HEK293 (cell line): Measurements from ENCODE around the gene LRP1.

Experiments
- CTCF ChIA-PET: fragments of 350-600 bp; formaldehyde crosslinking; extraction: SDS; loops from one replicate; lab custom pipeline; 2021; ENCODE audit warnings: antibody characterized with exemption; lab: Yijun Ruan, JAX
- POLR2A ChIA-PET: fragments of 300-600 bp; formaldehyde crosslinking; extraction: SDS; loops from one replicate; lab custom pipeline; 2020; ENCODE audit warnings: antibody characterized with exemption, inconsistent platforms; lab: Yijun Ruan, JAX
- H3K27ac ChIP-seq: fragments of 200-500 bp; sonication (Bioruptor generic); 2 replicates; pipeline ENCODE4 v1.5.1; 2014; ENCODE audit warnings: low read depth, low read length, control low read depth, inconsistent platforms; ENCODE audit errors: extremely low read depth
- H3K36me3 ChIP-seq, 2 experiments: fragments of 200-500 bp in 1 of 2; sonication (Bioruptor generic) in 1 of 2; 1 replicate in 1 of 2; 2 replicates in 1 of 2; pipeline ENCODE4 v1.5.1; 2014 to 2017; ENCODE audit warnings: inconsistent platforms in 2 of 2, low read length in 2 of 2; ENCODE audit not compliant: control insufficient read depth in 2 of 2, insufficient read depth in 1 of 2
- H3K4me1 ChIP-seq: fragments of 200-500 bp; sonication (Bioruptor generic); 2 replicates; pipeline ENCODE4 v1.5.1; 2014; ENCODE audit warnings: mild to moderate bottlenecking, low read length, inconsistent platforms; ENCODE audit not compliant: control insufficient read depth, insufficient read depth
- H3K4me3 ChIP-seq: 2 replicates; pipeline ENCODE4 v1.5.1; 2011; ENCODE audit warnings: low read depth, mild to moderate bottlenecking, control low read depth, low read length, moderate library complexity
- H3K9me3 ChIP-seq: fragments of 200-500 bp; sonication (Bioruptor generic); 2 replicates; pipeline ENCODE4 v1.5.1; 2014; ENCODE audit warnings: low read depth, low read length, inconsistent platforms; ENCODE audit not compliant: control insufficient read depth, insufficient read depth
- EGR2 ChIP-seq: fragments of 450-650 bp; formaldehyde crosslinking; IDR thresholded peaks from 2 replicates; pipeline ENCODE4 v1.5.1; 2016; ENCODE audit warnings: low read depth, missing biosample characterization, missing genetic modification characterization
- HIC1 ChIP-seq: fragments of 450-650 bp; formaldehyde crosslinking; IDR thresholded peaks from 2 replicates; pipeline ENCODE4 v1.5.1; 2016; ENCODE audit warnings: missing biosample characterization, missing genetic modification characterization
- KLF16 ChIP-seq: fragments of 450-650 bp; formaldehyde crosslinking; IDR thresholded peaks from 2 replicates; pipeline ENCODE4 v1.5.1; 2017; ENCODE audit warnings: missing biosample characterization, missing genetic modification characterization
- PRDM1 ChIP-seq: fragments of 450-650 bp; formaldehyde crosslinking; IDR thresholded peaks from 2 replicates; pipeline ENCODE4; 2016; ENCODE audit warnings: missing biosample characterization, missing genetic modification characterization
- PRDM4 ChIP-seq: fragments of 450-650 bp; formaldehyde crosslinking; IDR thresholded peaks from 2 replicates; pipeline ENCODE4 v1.5.1; 2017; ENCODE audit warnings: missing biosample characterization, missing genetic modification characterization
- SP2 ChIP-seq: fragments of 450-650 bp; formaldehyde crosslinking; IDR thresholded peaks from 2 replicates; pipeline ENCODE4 v1.5.1; 2016; ENCODE audit warnings: missing biosample characterization, missing genetic modification characterization
- WT1 ChIP-seq: fragments of 450-650 bp; formaldehyde crosslinking; IDR thresholded peaks from 2 replicates; pipeline ENCODE4 v1.5.1; 2016; ENCODE audit warnings: missing biosample characterization, missing genetic modification characterization
- ZBTB10 ChIP-seq: fragments of 450-650 bp; formaldehyde crosslinking; IDR thresholded peaks from 2 replicates; pipeline ENCODE4 v1.5.1; 2016; ENCODE audit warnings: missing biosample characterization, missing genetic modification characterization
- ZBTB17 ChIP-seq: fragments of 450-650 bp; formaldehyde crosslinking; IDR thresholded peaks from 2 replicates; pipeline ENCODE4 v1.5.1; 2016; ENCODE audit warnings: missing biosample characterization, missing genetic modification characterization
- ZBTB44 ChIP-seq: fragments of 450-650 bp; IDR thresholded peaks from 2 replicates; pipeline ENCODE4 v1.5.1; 2018; ENCODE audit warnings: missing biosample characterization, mild to moderate bottlenecking, missing genetic modification characterization
- ZBTB48 ChIP-seq: fragments of 450-650 bp; formaldehyde crosslinking; IDR thresholded peaks from 2 replicates; pipeline ENCODE4 v1.5.1; 2016; ENCODE audit warnings: missing biosample characterization, missing genetic modification characterization
- ZFHX2 ChIP-seq: fragments of 450-650 bp; formaldehyde crosslinking; conservative IDR thresholded peaks from 2 replicates; pipeline ENCODE4 v1.5.1; 2016; ENCODE audit warnings: missing biosample characterization, missing genetic modification characterization
- ZNF366 ChIP-seq: fragments of 450-650 bp; formaldehyde crosslinking; conservative IDR thresholded peaks from 2 replicates; pipeline ENCODE4 v1.5.1; 2016; ENCODE audit warnings: missing biosample characterization, missing genetic modification characterization
- ZNF37A ChIP-seq: fragments of 450-650 bp; IDR thresholded peaks from 2 replicates; pipeline ENCODE4 v1.5.1; 2018; ENCODE audit warnings: missing biosample characterization, missing genetic modification characterization
- ZNF391 ChIP-seq: fragments of 450-650 bp; formaldehyde crosslinking; IDR thresholded peaks from 2 replicates; pipeline ENCODE4 v1.5.1; 2016; ENCODE audit warnings: low read depth, missing biosample characterization, missing genetic modification characterization, borderline replicate concordance
- ZNF398 ChIP-seq: fragments of 450-650 bp; formaldehyde crosslinking; IDR thresholded peaks from 2 replicates; pipeline ENCODE4 v1.5.1; 2017; ENCODE audit warnings: missing biosample characterization, missing genetic modification characterization
- ZNF692 ChIP-seq: fragments of 450-650 bp; formaldehyde crosslinking; IDR thresholded peaks from 2 replicates; pipeline ENCODE4 v1.5.1; 2016; ENCODE audit warnings: missing biosample characterization, missing genetic modification characterization
- ZSCAN4 ChIP-seq: fragments of 450-650 bp; formaldehyde crosslinking; IDR thresholded peaks from 2 replicates; pipeline ENCODE4 v1.5.1; 2017; ENCODE audit warnings: missing biosample characterization, missing genetic modification characterization
- ZXDB ChIP-seq: fragments of 450-650 bp; formaldehyde crosslinking; IDR thresholded peaks from 2 replicates; pipeline ENCODE4 v1.5.1; 2016; ENCODE audit warnings: missing biosample characterization, missing genetic modification characterization

LRP1 gene

GRCh38 chr12:57085999-57086492 lies 42.2 kb upstream of the LRP1 start (continued):
- no peak for TF ChIP-seq HIC1 (tag by site-specific recombination)
- peak; percentile 64 for TF ChIP-seq ZFHX2 (tag by site-specific recombination)
- peak; percentile 53; the same call in 1 of the 2 replicates for TF ChIP-seq ZBTB48 (tag by site-specific recombination)
- TF ChIP-seq, all 188 proteins: peak for 11

- Histone ChIP-seq H3K36me3 (peaks cover 0 to 10% of the 10 kb centered on the region in 2 experiments; a peak in 1 of 3 replicates), H3K4me1 (peaks cover 12% of the 10 kb centered on the region), H3K9me3 (no peaks in the 10 kb centered on the region), H3K4me3 (peak overlapping the region; percentile 55), H3K27ac (peak overlapping the region; percentile 86)
- ChIA-PET POLR2A (interaction anchor here (0.6 to 4.5 kb wide), 5 partner anchors 8 to 163 kb away, joined by 3 to 53 read pairs (median 6); partner anchors contain the start of genes LRP1 and NEMP1), CTCF (interaction anchor here (1.6 kb wide), 1 partner anchor 25 kb away, joined by 5 read pairs; the partner anchor contains the start of gene STAT6)
- 0 out of 2 replicates have a peak, but pooled peaks have one; percentile 32 for TF ChIP-seq ZBTB10 (tag by site-specific recombination)
- peak; percentile 4 for TF ChIP-seq SP2 (tag by site-specific recombination)
- peak; percentile 11; the same call in 1 of the 2 replicates for TF ChIP-seq ZBTB48 (tag by site-specific recombination)
- TF ChIP-seq ZNF398 (tag by site-specific recombination): peak; percentile 10; the same call in 1 of the 2 replicates
- TF ChIP-seq ZNF37A (tag by site-specific recombination): no peak
- 0 out of 2 replicates have a peak, but pooled peaks have one; percentile 48 for TF ChIP-seq ZNF692 (tag by site-specific recombination)
- 0 out of 2 replicates have a peak, but pooled peaks have one; percentile 20 for TF ChIP-seq ZNF366
- TF ChIP-seq PRDM4: no peak
- TF ChIP-seq WT1 (tag by site-specific recombination): peak; percentile 85
- no peak for TF ChIP-seq ZBTB44 (tag by site-specific recombination)
- TF ChIP-seq KLF16: 0 out of 2 replicates have a peak, but pooled peaks have one; percentile 22
- no peak for TF ChIP-seq PRDM1
- TF ChIP-seq ZSCAN4 (tag by site-specific recombination): 0 out of 2 replicates have a peak, but pooled peaks have one; percentile 14
- TF ChIP-seq ZBTB17 (tag by site-specific recombination): peak; percentile 24; the same call in 1 of the 2 replicates
- TF ChIP-seq ZXDB (tag by site-specific recombination): peak; percentile 47
- peak; percentile 18; the same call in 1 of the 2 replicates for TF ChIP-seq ZNF391 (tag by site-specific recombination)
- TF ChIP-seq ZFHX2 (tag by site-specific recombination): peak; percentile 96
- peak; percentile 95 for TF ChIP-seq EGR2 (tag by site-specific recombination)
These were observed 41.7 kb upstream of the LRP1 start for GRCh38 chr12:57086493-57087009.
